Gastrocnemius medialis (tissue), 4 donors: ENCODE results near the gene MARCHF7. TPM values are rescaled to one million over a fixed set of nuclear protein-coding genes. Genes with fewer than 3 reads are reported as not detected.

Experiments used
- ATAC-seq, 2 donors: fragments of 150-250 bp; one replicate each; pipeline ENCODE4 v1.9.1; 2016
- DNase-seq, 2 donors: peaks; one replicate each; pipeline ENCODE4 v3.0.0-alpha.2; 2019
- H3K27ac ChIP-seq, 4 donors: fragments of 200-600 bp; sonication (generic); 1 replicate in 1 of 4; 2 replicates in 3 of 4; pipeline ENCODE4 v1.5.1; 2016 to 2018; ENCODE audit warnings: mild to moderate bottlenecking in 2 of 4, moderate library complexity in 1 of 4
- H3K27me3 ChIP-seq, 3 donors: fragments of 200-600 bp; sonication (generic) in 2 of 3; 1 replicate in 1 of 3; 2 replicates in 2 of 3; pipeline versions ENCODE4 v1.5.1 to v1.6.0; 2016 to 2019; ENCODE audit warnings: mild to moderate bottlenecking in 1 of 3, moderate library complexity in 1 of 3
- H3K36me3 ChIP-seq, 2 donors: fragments of 200-600 bp; sonication (generic) in 1 of 2; one replicate each; pipeline ENCODE4 v1.5.1; 2017 to 2018
- H3K4me1 ChIP-seq, 2 donors: fragments of 200-600 bp; sonication (generic) in 1 of 2; one replicate each; pipeline ENCODE4 v1.5.1; 2016 to 2017; ENCODE audit warnings: mild to moderate bottlenecking in 2 of 2
- H3K4me3 ChIP-seq, 4 donors: fragments of 200-600 bp; sonication (generic) in 3 of 4; 1 replicate in 1 of 4; 2 replicates in 3 of 4; pipeline ENCODE4 v1.5.1; 2016 to 2019; ENCODE audit warnings: mild to moderate bottlenecking in 2 of 4
- H3K9me3 ChIP-seq, 3 donors: fragments of 200-600 bp; sonication (generic) in 2 of 3; 1 replicate in 1 of 3; 2 replicates in 2 of 3; pipeline ENCODE4 v1.5.1; 2016 to 2019
- POLR2A ChIP-seq, 2 donors: fragments of 450-650 bp; IDR thresholded peaks; one replicate each; pipeline ENCODE4 v1.6.1; 2017; ENCODE audit warnings: antibody characterized with exemption in 2 of 2, mild to moderate bottlenecking in 2 of 2, moderate library complexity in 2 of 2
- in situ Hi-C, 4 donors: fragments of 200-750 bp; cut with MboI; loops; one replicate each; pipeline versions ENCODE4 v1.15.0 to v1.8.0; 2017; ENCODE audit warnings: low sequenced_read_pairs in 4 of 4
- intact Hi-C: fragments of 100-400 bp; cut with DNase I; formaldehyde crosslinking; loops from one replicate; pipeline ENCODE4 v1.15.1; 2023; ENCODE audit warnings: low total_unique reads
- total RNA-seq, 4 donors: library from RNA; depleted of rRNA; stranded (reverse); fragments of >200 nt; gene quantifications; one replicate each; pipeline versions ENCODE4 v1.1.0 to v1.2.3, GENCODE V29; 2016
- TF ChIP-seq, protein P1 (sequence below), 5 experiments: fragments of 450-650 bp in 3 of 5; fragments of 200-600 bp in 2 of 5; sonication (generic) in 2 of 5; IDR thresholded peaks in 4 of 5; conservative IDR thresholded peaks in 1 of 5; 1 replicate in 4 of 5; 2 replicates in 1 of 5; pipeline ENCODE4 v1.5.1; 2016 to 2019; ENCODE audit warnings: antibody characterized with exemption in 5 of 5, mild to moderate bottlenecking in 3 of 5, moderate library complexity in 3 of 5

MARCHF7 gene
- total RNA-seq, 4 donors from 2014 or later: 88.6 to 125 (median 93.4) TPM

- Histone ChIP-seq H3K27ac (no peak overlapping the region), H3K27me3 (no peaks in the 10 kb centered on the region), H3K4me3 (no peak overlapping the region), H3K4me1 (no peaks in the 10 kb centered on the region), H3K36me3 (peaks cover 0 to 67% of the 10 kb centered on the region in 2 donors), H3K9me3 (no peaks in the 10 kb centered on the region)
- ATAC-seq: no peak
- TF ChIP-seq, protein P1, sequence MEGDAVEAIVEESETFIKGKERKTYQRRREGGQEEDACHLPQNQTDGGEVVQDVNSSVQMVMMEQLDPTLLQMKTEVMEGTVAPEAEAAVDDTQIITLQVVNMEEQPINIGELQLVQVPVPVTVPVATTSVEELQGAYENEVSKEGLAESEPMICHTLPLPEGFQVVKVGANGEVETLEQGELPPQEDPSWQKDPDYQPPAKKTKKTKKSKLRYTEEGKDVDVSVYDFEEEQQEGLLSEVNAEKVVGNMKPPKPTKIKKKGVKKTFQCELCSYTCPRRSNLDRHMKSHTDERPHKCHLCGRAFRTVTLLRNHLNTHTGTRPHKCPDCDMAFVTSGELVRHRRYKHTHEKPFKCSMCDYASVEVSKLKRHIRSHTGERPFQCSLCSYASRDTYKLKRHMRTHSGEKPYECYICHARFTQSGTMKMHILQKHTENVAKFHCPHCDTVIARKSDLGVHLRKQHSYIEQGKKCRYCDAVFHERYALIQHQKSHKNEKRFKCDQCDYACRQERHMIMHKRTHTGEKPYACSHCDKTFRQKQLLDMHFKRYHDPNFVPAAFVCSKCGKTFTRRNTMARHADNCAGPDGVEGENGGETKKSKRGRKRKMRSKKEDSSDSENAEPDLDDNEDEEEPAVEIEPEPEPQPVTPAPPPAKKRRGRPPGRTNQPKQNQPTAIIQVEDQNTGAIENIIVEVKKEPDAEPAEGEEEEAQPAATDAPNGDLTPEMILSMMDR (IDR thresholded peaks at IDR 0.05 in 4 of 5, conservative IDR thresholded peaks at IDR 0.05 in 1 of 5): no peak
- no peak for TF ChIP-seq POLR2A (IDR thresholded peaks at IDR 0.05)
- in situ Hi-C loops (no loop called here), intact Hi-C loops (no loop called here)
- no peak for DNase-seq
Observed at GRCh38 chr2:159760326-159760725, 48.0 kb downstream of the MARCHF7 start.

DNA sequence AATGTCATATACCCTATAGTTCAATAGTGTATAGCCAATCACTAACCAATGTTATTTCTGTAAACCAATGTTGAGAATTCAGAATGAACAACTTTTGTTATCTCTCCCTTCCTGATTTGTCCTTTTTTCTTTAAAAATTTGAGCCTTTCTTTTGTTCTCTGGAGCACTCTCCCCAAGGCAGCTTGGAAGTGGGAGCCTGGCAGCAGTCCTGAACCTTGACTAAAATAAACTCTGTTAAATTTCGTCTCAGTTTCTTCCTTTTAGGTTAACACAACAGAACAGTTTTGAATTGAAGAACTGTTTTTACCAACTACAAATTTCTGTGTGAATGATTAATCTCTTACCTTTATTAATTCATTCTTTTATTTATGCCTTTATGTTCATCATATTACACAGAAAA lies 49.8 kb downstream of the MARCHF7 start:
- no peaks in the 10 kb centered on the region for H3K4me1 ChIP-seq
- intact Hi-C loops: no loop called here

More for the DNA sequence above, 49.8 kb downstream of the MARCHF7 start:
- H3K27ac ChIP-seq: no peak overlapping the region
- no peak for ATAC-seq
- H3K9me3 ChIP-seq: no peaks in the 10 kb centered on the region
- no peak for DNase-seq
- no peak for TF ChIP-seq POLR2A (IDR thresholded peaks at IDR 0.05)
- TF ChIP-seq, protein P1 (IDR thresholded peaks at IDR 0.05 in 4 of 5, conservative IDR thresholded peaks at IDR 0.05 in 1 of 5): no peak
- no peaks in the 10 kb centered on the region for H3K27me3 ChIP-seq
- peaks cover 0 to 63% of the 10 kb centered on the region in 2 donors for H3K36me3 ChIP-seq
- no peak overlapping the region for H3K4me3 ChIP-seq
- in situ Hi-C loops: no loop called here

Other genes with a start within 250 kb of the MARCHF7 start
- gene BAZ2B, start 96.0 kb upstream of the MARCHF7 start, total RNA-seq: 10 to 100 TPM; 27.6 to 57.2 (median 52.3) TPM
- gene CD302, start 85.7 kb downstream of the MARCHF7 start, total RNA-seq: 10 to 100 TPM in 1 of 4 donors, 1 to 10 TPM in 3; 6.7 to 10.3 (median 7.7) TPM
- gene LY75, start 192.2 kb downstream of the MARCHF7 start, total RNA-seq: under 1 TPM in 3 of 4 donors, not detected in 1; 0.05 to 0.22 (median 0.15) TPM